Epithelial cell of proximal tubule (primary cell): ENCODE measurements around the gene EGFL8. TPM values are rescaled to one million over a fixed set of nuclear protein-coding genes. Genes with fewer than 3 reads are reported as not detected.

ENCODE experiments used
- DNase-seq: peaks from one replicate; pipeline ENCODE4 v3.0.0-alpha.2; 2011; ENCODE audit warnings: low read depth
- H3K4me3 ChIP-seq: 2 replicates; pipeline ENCODE4 v1.5.1; 2011; ENCODE audit warnings: low read depth, mild to moderate bottlenecking, low read length
- CTCF ChIP-seq: conservative IDR thresholded peaks from 2 replicates; pipeline ENCODE4 v1.5.1; 2012; ENCODE audit warnings: low read depth, mild to moderate bottlenecking, low read length
- total RNA-seq: library from RNA; depleted of rRNA; stranded (reverse); fragments of >200 nt; gene quantifications from 2 replicates; pipeline ENCODE4 v1.2.3, GENCODE V29; 2015

EGFL8 gene
- total RNA-seq, 1 donor from 2014 or later, result 6.5 TPM

GRCh38 chr6:32216285-32216684 is 51.9 kb downstream of the EGFL8 start:
- no peak for TF ChIP-seq CTCF
- no peak overlapping the region for H3K4me3 ChIP-seq
- no peak for DNase-seq

DNA sequence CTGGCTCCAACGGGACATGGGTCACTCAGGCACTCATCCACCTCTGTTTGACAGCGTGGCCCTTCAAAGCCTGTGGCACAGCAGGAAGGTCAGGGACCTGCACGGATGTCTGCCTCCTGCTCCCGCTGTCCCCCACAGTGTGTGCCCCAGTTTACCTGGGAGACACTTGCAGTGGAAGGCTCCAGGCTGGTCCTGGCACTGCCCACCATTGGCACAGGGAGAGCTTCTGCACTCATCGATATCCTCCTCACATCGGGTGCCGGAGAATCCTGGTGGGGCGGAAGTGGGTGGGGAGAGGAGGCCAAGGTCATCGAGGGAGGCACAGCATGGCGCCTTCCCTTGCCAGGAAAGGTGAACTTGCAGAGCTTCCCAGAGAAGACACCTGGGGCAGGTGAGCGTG is 52.6 kb downstream of the EGFL8 start:
- no peak for DNase-seq

More for the DNA sequence above, 52.6 kb downstream of the EGFL8 start:
- TF ChIP-seq CTCF, result no peak
- H3K4me3 ChIP-seq, result no peak overlapping the region

Other genes with a start within 250 kb of the EGFL8 start
- gene C2, start 236.9 kb upstream of the EGFL8 start, total RNA-seq, result not detected in 2 replicates
- 0.81 and 2.2 TPM in 2 replicates for gene CFB, start 218.5 kb upstream of the EGFL8 start, total RNA-seq
- gene NELFE, start 205.6 kb upstream of the EGFL8 start, total RNA-seq, result 113 and 132 TPM in 2 replicates
- 42.0 and 51.9 TPM in 2 replicates for gene SKIC2, start 205.4 kb upstream of the EGFL8 start, total RNA-seq
- gene DXO, start 192.5 kb upstream of the EGFL8 start, total RNA-seq, result 20.0 and 20.9 TPM in 2 replicates
- gene C4A, start 182.5 kb upstream of the EGFL8 start, total RNA-seq, result 1.0 and 1.6 TPM in 2 replicates
- 1.1 and 1.2 TPM in 2 replicates for gene C4B, start 149.8 kb upstream of the EGFL8 start, total RNA-seq
- gene CYP21A2, start 126.2 kb upstream of the EGFL8 start, total RNA-seq, result not detected in 2 replicates
- gene TNXB, start 55.3 kb upstream of the EGFL8 start, total RNA-seq, result 0.23 TPM in 1 of 2 replicates, not detected in the other
- gene ATF6B, start 36.3 kb upstream of the EGFL8 start, total RNA-seq, result 21.3 and 23.2 TPM in 2 replicates
- gene FKBPL, start 34.3 kb upstream of the EGFL8 start, total RNA-seq, result 2.5 and 7.2 TPM in 2 replicates
- not detected in 2 replicates for gene PRRT1, start 12.7 kb upstream of the EGFL8 start, total RNA-seq
- 23.2 and 39.4 TPM in 2 replicates for gene PPT2, start 10.5 kb upstream of the EGFL8 start, total RNA-seq
- gene AGPAT1, start 11.5 kb downstream of the EGFL8 start, total RNA-seq, result 57.1 and 72.2 TPM in 2 replicates
- gene RNF5, start 13.8 kb downstream of the EGFL8 start, total RNA-seq, result 66.6 and 79.9 TPM in 2 replicates
- 0.80 and 1.4 TPM in 2 replicates for gene AGER, start 19.7 kb downstream of the EGFL8 start, total RNA-seq
- gene PBX2, start 25.6 kb downstream of the EGFL8 start, total RNA-seq, result 38.3 and 44.5 TPM in 2 replicates
- 15.7 and 17.8 TPM in 2 replicates for gene GPSM3, start 28.0 kb downstream of the EGFL8 start, total RNA-seq
- 2.0 and 3.3 TPM in 2 replicates for gene NOTCH4, start 59.5 kb downstream of the EGFL8 start, total RNA-seq
- not detected in 2 replicates for gene TSBP1, start 207.3 kb downstream of the EGFL8 start, total RNA-seq
- gene BTNL2, start 242.6 kb downstream of the EGFL8 start, total RNA-seq, result 0.63 TPM in 1 of 2 replicates, not detected in the other